K562 (cell line): ENCODE measurements around the gene DUS3L. TPM values are rescaled to one million over a fixed set of nuclear protein-coding genes. Genes with fewer than 3 reads are reported as not detected.

Experiments
- ATAC-seq: fragments of 200-7000 bp; cut with Tn5 transposase; 3 replicates; pipeline ENCODE4 v1.9.1; 2020; ENCODE audit warnings: moderate library complexity
- BruUV-seq: library from RNA; stranded (reverse); fragments of 400-500 nt; replicated peaks from 2 replicates; lab custom pipeline; 2021; lab: Mats Ljungman, UMichigan
- CTCF ChIA-PET: fragments of 300-600 bp; formaldehyde crosslinking; extraction: SDS; loops from one replicate; lab custom pipeline; 2021; ENCODE audit warnings: low intra/inter-chr PET ratio; lab: Yijun Ruan, JAX
- POLR2A ChIA-PET: fragments of 300-600, 350-650 bp; sonication (Branson Sonifier 250); formaldehyde crosslinking; extraction: SDS; loops from one replicate; lab custom pipeline; 2021; ENCODE audit warnings: antibody characterized with exemption, inconsistent platforms; lab: Yijun Ruan, JAX
- DNase-seq, 4 experiments: peaks; one replicate each; pipeline versions ENCODE4 v3.0.0 to v3.0.0-alpha.2; 2011 to 2018; ENCODE audit warnings: low spot score in 3 of 4, mixed read lengths in 3 of 4; ENCODE audit errors: extremely low read depth in 1 of 4
- FAIRE-seq: peaks from 2 replicates; lab custom pipeline; 2011; peaks lifted over from hg19 to GRCh38; lab: Jason Lieb, UNC
- H2AFZ ChIP-seq: 2 replicates; pipeline ENCODE4 v1.6.0; 2011; ENCODE audit warnings: low read depth, low read length, control low read depth, inconsistent platforms
- H3K27ac ChIP-seq: fragments of 200-600 bp; 3 replicates; pipeline ENCODE4 v1.8.0; 2011; ENCODE audit warnings: low read depth, mild to moderate bottlenecking, control low read depth, inconsistent platforms, low read length, moderate library complexity, mixed read lengths; ENCODE audit errors: extremely low read depth
- H3K27me3 ChIP-seq, 2 experiments: fragments of 300-600 bp in 1 of 2; 2 replicates in 1 of 2; 3 replicates in 1 of 2; pipeline versions ENCODE4 v1.6.0 to v1.8.0; 2011; ENCODE audit warnings: inconsistent platforms in 2 of 2, low read length in 2 of 2, mild to moderate bottlenecking in 1 of 2, mixed read lengths in 1 of 2, moderate library complexity in 1 of 2; ENCODE audit not compliant: control insufficient read depth in 2 of 2, insufficient read depth in 2 of 2
- H3K36me3 ChIP-seq: fragments of 300-600 bp; 3 replicates; pipeline ENCODE4 v1.8.0; 2011; ENCODE audit warnings: mild to moderate bottlenecking, low read length, inconsistent platforms; ENCODE audit not compliant: control insufficient read depth, insufficient read depth
- H3K4me1 ChIP-seq, 2 experiments: fragments of 200-600 bp in 1 of 2; replicated peaks in 1 of 2; 2 replicates in 1 of 2; 3 replicates in 1 of 2; pipeline versions ENCODE4 v1.5.1 to v1.8.0; 2011; ENCODE audit warnings: inconsistent platforms in 2 of 2, low read length in 2 of 2, mild to moderate bottlenecking in 1 of 2, mixed read lengths in 1 of 2, moderate library complexity in 1 of 2; ENCODE audit not compliant: control insufficient read depth in 2 of 2, insufficient read depth in 2 of 2
- H3K4me2 ChIP-seq: 2 replicates; pipeline ENCODE4 v1.6.1; 2011; ENCODE audit warnings: low read length, control low read depth, inconsistent platforms, mixed read lengths; ENCODE audit not compliant: insufficient read depth
- H3K4me3 ChIP-seq: fragments of 200-600 bp; sonication (generic), shearing (Covaris generic); 2 replicates; pipeline ENCODE4 v1.5.1; 2016; ENCODE audit warnings: control low read depth, inconsistent platforms
- H3K79me2 ChIP-seq: fragments of 200-600 bp; 3 replicates; pipeline ENCODE4 v1.8.0; 2011; ENCODE audit warnings: low read length, inconsistent platforms; ENCODE audit not compliant: control insufficient read depth, insufficient read depth
- H3K9ac ChIP-seq, 2 experiments: 2 replicates each; pipeline versions ENCODE4 v1.6.0 to v1.6.1; 2011; ENCODE audit warnings: low read depth in 2 of 2, low read length in 2 of 2, control low read depth in 1 of 2, inconsistent platforms in 1 of 2, mild to moderate bottlenecking in 1 of 2, mixed read lengths in 1 of 2; ENCODE audit not compliant: insufficient read depth in 1 of 2
- H3K9me1 ChIP-seq: one replicate; pipeline ENCODE4 v1.6.0; 2011; ENCODE audit warnings: inconsistent platforms, mild to moderate bottlenecking, low read length, moderate library complexity; ENCODE audit not compliant: control insufficient read depth, insufficient read depth
- H3K9me3 ChIP-seq: replicated peaks from 2 replicates; pipeline ENCODE4 v1.5.1; 2011; ENCODE audit warnings: low read depth, low read length, inconsistent platforms; ENCODE audit not compliant: control insufficient read depth, insufficient read depth
- H4K20me1 ChIP-seq: replicated peaks from 2 replicates; pipeline ENCODE4 v1.6.1; 2011; ENCODE audit warnings: low read length, inconsistent platforms, mixed read lengths; ENCODE audit not compliant: control insufficient read depth, insufficient read depth
- FOXP1 ChIP-seq: sonication (generic); formaldehyde crosslinking; IDR thresholded peaks from 2 replicates; pipeline ENCODE4 v1.8.0; 2022; ENCODE audit warnings: mild to moderate bottlenecking, missing genetic modification reagents
- GTF2A2 ChIP-seq: IDR thresholded peaks from 2 replicates; pipeline ENCODE4 v1.6.1; 2016; ENCODE audit warnings: mild to moderate bottlenecking, missing genetic modification characterization, missing compliant biosample characterization
- HNRNPK ChIP-seq: fragments of 200-400 bp; formaldehyde crosslinking; IDR thresholded peaks from one replicate; pipeline ENCODE4 v1.6.1; 2018; ENCODE audit warnings: mild to moderate bottlenecking, low read depth, low read length; ENCODE audit not compliant: poor library complexity, severe bottlenecking
- KAT2B ChIP-seq: IDR thresholded peaks from one replicate; pipeline ENCODE4 v1.6.1; 2012; ENCODE audit warnings: low read depth, mild to moderate bottlenecking, control low read depth, inconsistent platforms, low read length, moderate library complexity
- NCOA6 ChIP-seq: fragments of 450-650 bp; IDR thresholded peaks from 2 replicates; pipeline ENCODE4 v1.6.1; 2017; ENCODE audit warnings: mild to moderate bottlenecking
- POLR2G ChIP-seq: fragments of 200-400 bp; formaldehyde crosslinking; IDR thresholded peaks from 2 replicates; pipeline ENCODE4 v1.6.1; 2017; ENCODE audit warnings: low read depth, mild to moderate bottlenecking, antibody characterized with exemption, low read length, moderate library complexity
- RBM14 ChIP-seq: fragments of 200-400 bp; formaldehyde crosslinking; IDR thresholded peaks from 2 replicates; pipeline ENCODE4 v1.6.1; 2018; ENCODE audit warnings: low read depth, mild to moderate bottlenecking, low read length, moderate library complexity, borderline replicate concordance; ENCODE audit not compliant: insufficient read depth
- RBM15 ChIP-seq: fragments of 200-400 bp; formaldehyde crosslinking; IDR thresholded peaks from 2 replicates; pipeline ENCODE4 v1.6.1; 2018; ENCODE audit warnings: mild to moderate bottlenecking, low read length, moderate library complexity; ENCODE audit not compliant: insufficient read depth
- SNAPC5 ChIP-seq: fragments of 250-450 bp; sonication (Bioruptor Pico); IDR thresholded peaks from 2 replicates; pipeline ENCODE4 v1.8.0; 2021; ENCODE audit warnings: moderate library complexity, mild to moderate bottlenecking, inconsistent platforms
- SRSF3 ChIP-seq: fragments of 200-400 bp; formaldehyde crosslinking; IDR thresholded peaks from 2 replicates; pipeline ENCODE4 v1.6.1; 2016; ENCODE audit warnings: mild to moderate bottlenecking, low read length, moderate library complexity; ENCODE audit not compliant: insufficient read depth
- U2AF2 ChIP-seq: fragments of 200-400 bp; formaldehyde crosslinking; optimal IDR thresholded peaks from 2 replicates; pipeline ENCODE3; 2017; ENCODE audit warnings: low read depth, mild to moderate bottlenecking, low read length
- ZBTB26 ChIP-seq: fragments of 450-650 bp; formaldehyde crosslinking; IDR thresholded peaks from 2 replicates; pipeline ENCODE4 v1.4.0; 2022; ENCODE audit warnings: missing genetic modification characterization
- ZBTB9 ChIP-seq: fragments of 450-650 bp; formaldehyde crosslinking; IDR thresholded peaks from 2 replicates; pipeline ENCODE4 v1.4.0; 2020; ENCODE audit warnings: mild to moderate bottlenecking, moderate library complexity
- ZKSCAN8 ChIP-seq: fragments of 200-800 bp; sonication (Bioruptor generic); IDR thresholded peaks from 2 replicates; pipeline ENCODE4 v1.6.1; 2016; ENCODE audit warnings: missing genetic modification characterization, missing compliant biosample characterization
- ZNF197 ChIP-seq: fragments of 200-800 bp; sonication (Bioruptor generic); IDR thresholded peaks from 2 replicates; pipeline ENCODE4 v1.6.1; 2016; ENCODE audit warnings: low read depth, missing genetic modification characterization, missing compliant biosample characterization
- ZNF217 ChIP-seq: sonication (generic); formaldehyde crosslinking; IDR thresholded peaks from 2 replicates; pipeline ENCODE4 v1.8.0; 2022; ENCODE audit warnings: mild to moderate bottlenecking, missing genetic modification reagents
- ZNF507 ChIP-seq: conservative IDR thresholded peaks from 2 replicates; pipeline ENCODE4 v1.6.1; 2017; ENCODE audit warnings: missing genetic modification characterization, missing compliant biosample characterization
- WGBS: fragments of 100-300 bp; shearing (Covaris generic); methylation state at CpG from one replicate; pipeline ENCODE4 v1.1.6; 2016; ENCODE audit warnings: low coverage, mixed read lengths; ENCODE audit not compliant: insufficient coverage; ENCODE audit errors: missing lambda C conversion rate; 5-methylcytosine and 5-hydroxymethylcytosine counted together
- in situ Hi-C: fragments of 300-500 bp; cut with MboI; formaldehyde crosslinking; loops from 4 replicates; pipeline ENCODE4 v1.15.0; 2018; ENCODE audit warnings: inconsistent platforms, mixed read lengths
- intact Hi-C: fragments of 100-400 bp; cut with micrococcal nuclease; formaldehyde crosslinking; loops from 2 replicates; pipeline ENCODE4 v1.14.2; 2022
- polyA plus RNA-seq, 8 experiments: library from polyadenylated mRNA; depleted of rRNA in 4 of 8; stranded (reverse) in 5 of 8; unstranded in 3 of 8; fragments of >200 nt; fragmentation: Nextera tagmentation in 2 of 8; fragmentation: Illumina TruSeq in 1 of 8; extraction: Ambion mirVana in 2 of 8; extraction: Trizol in 1 of 8; gene quantifications; 2 replicates each; pipeline versions ENCODE4 v1.2.1 to v1.2.3, GENCODE V29; 2011 to 2014; ENCODE audit warnings: inconsistent platforms in 1 of 8, missing spikeins in 1 of 8
- total RNA-seq, 7 experiments: library from RNA; depleted of rRNA in 6 of 7; stranded (reverse); fragments of >200 nt in 6 of 7; fragmentation: Illumina TruSeq in 2 of 7; extraction: Trizol in 2 of 7; gene quantifications; 2 replicates each; pipeline versions ENCODE4 v1.2.1 to v1.2.3, GENCODE V29; 2011 to 2021; ENCODE audit warnings: low replicate concordance in 1 of 7

The DUS3L gene
- total and polyA plus RNA-seq, 9 of the 15 experiments (the other 6 are each of a cell fraction or from before 2014, with no cell fraction given), result 1.7 to 102 (median 77.5) TPM

GRCh38 chr19:5823579-5824281, 32.8 kb upstream of the DUS3L start (continued):
- TF ChIP-seq SRSF3, result no peak

GRCh38 chr19:5822181-5822844, 31.4 kb upstream of the DUS3L start:
- Histone ChIP-seq H3K9ac (peak overlapping the region in 1 of 2 experiments; percentile 19; a peak in 2 of 4 replicates), H3K4me1 (peaks cover 4 to 40% of the 10 kb centered on the region in 2 experiments; a peak in 4 of 5 replicates), H3K9me3 (no peaks in the 10 kb centered on the region), H3K79me2 (no peaks in the 10 kb centered on the region), H3K27me3 (no peaks in the 10 kb centered on the region), H3K4me2 (no peak overlapping the region), H3K9me1 (peaks cover 1% of the 10 kb centered on the region), H3K4me3 (no peak overlapping the region), H4K20me1 (no peaks in the 10 kb centered on the region; the same call in 1 of the 2 replicates), H2AFZ (no peak overlapping the region), H3K27ac (no peak overlapping the region), H3K36me3 (no peaks in the 10 kb centered on the region)
- DNase-seq (no peak), ATAC-seq (no peak), FAIRE-seq (peak; percentile 37)
- no TSS peak for BruUV-seq
- WGBS, result 5% methylated on average over 30 of the region's 30 CpGs
- intact Hi-C loops, result loop anchor here (2.0 kb wide), 1 partner anchor 18 kb away; the partner anchor contains the start of gene NRTN
- CTCF ChIA-PET, result interaction anchor here (2.1 to 3.3 kb wide), 2 partner anchors 18 to 49 kb away, joined by 16 to 20 read pairs; partner anchors contain the start of gene NRTN
- POLR2A ChIA-PET, result interaction anchor here (0.7 to 1.2 kb wide), 3 partner anchors 19 to 200 kb away, joined by 3 read pairs; partner anchors contain the start of genes SAFB and SAFB2
- in situ Hi-C loops, result no loop called here
- TF ChIP-seq FOXP1 (CRISPR knock-in tag), result no peak
- TF ChIP-seq ZNF217 (CRISPR knock-in tag), result no peak
- TF ChIP-seq U2AF2, result no peak
- TF ChIP-seq ZNF197 (CRISPR knock-in tag), result no peak
- no peak for TF ChIP-seq RBM15
- TF ChIP-seq NCOA6, result no peak
- TF ChIP-seq ZBTB9 (CRISPR knock-in tag), result no peak
- 0 out of 2 replicates have a peak, but pooled peaks have one; percentile 16 for TF ChIP-seq ZKSCAN8 (CRISPR knock-in tag)
- no peak for TF ChIP-seq SNAPC5
- TF ChIP-seq KAT2B, result no peak
- no peak for TF ChIP-seq ZNF507 (tag)
- TF ChIP-seq HNRNPK, result no peak
- no peak for TF ChIP-seq ZBTB26 (CRISPR knock-in tag)
- TF ChIP-seq POLR2G, result 0 out of 2 replicates have a peak, but pooled peaks have one; percentile 29
- no peak for TF ChIP-seq GTF2A2
- TF ChIP-seq RBM14, result no peak
